Liver (tissue), 9 donors: Measurements from ENCODE around the gene GATA3. TPM values are rescaled to one million over a fixed set of nuclear protein-coding genes. Genes with fewer than 3 reads are reported as not detected.

Experiments
- DNase-seq: peaks from one replicate; pipeline ENCODE4 v3.0.0-alpha.2; 2017; ENCODE audit warnings: low spot score
- H3K27ac ChIP-seq, 2 donors: one replicate each; pipeline ENCODE4 v1.7.0; 2013; ENCODE audit warnings: inconsistent platforms in 2 of 2, low read length in 2 of 2, control low read depth in 1 of 2, low read depth in 1 of 2, mild to moderate bottlenecking in 1 of 2
- H3K27me3 ChIP-seq, 4 donors: one replicate each; pipeline versions ENCODE4 v1.6.1 to v1.7.0; 2013; ENCODE audit warnings: low read length in 3 of 4, inconsistent platforms in 1 of 4, mild to moderate bottlenecking in 1 of 4, moderate library complexity in 1 of 4; ENCODE audit not compliant: control insufficient read depth in 4 of 4, insufficient read depth in 4 of 4
- H3K36me3 ChIP-seq, 4 donors: one replicate each; pipeline versions ENCODE4 v1.6.1 to v1.7.0; 2013; ENCODE audit warnings: low read length in 3 of 4, mild to moderate bottlenecking in 3 of 4, low read depth in 1 of 4, moderate library complexity in 1 of 4; ENCODE audit not compliant: control insufficient read depth in 4 of 4, insufficient read depth in 3 of 4
- H3K4me1 ChIP-seq, 4 donors: one replicate each; pipeline versions ENCODE4 v1.6.1 to v1.7.0; 2013; ENCODE audit warnings: low read length in 3 of 4, mild to moderate bottlenecking in 3 of 4, moderate library complexity in 1 of 4; ENCODE audit not compliant: control insufficient read depth in 4 of 4, insufficient read depth in 4 of 4
- H3K4me3 ChIP-seq, 3 donors: one replicate each; pipeline versions ENCODE4 v1.6.1 to v1.7.0; 2013; ENCODE audit warnings: low read length in 3 of 3, control low read depth in 1 of 3, low read depth in 1 of 3, mild to moderate bottlenecking in 1 of 3
- H3K9ac ChIP-seq, 2 donors: one replicate each; pipeline ENCODE4 v1.7.0; 2013; ENCODE audit warnings: low read length in 2 of 2, mild to moderate bottlenecking in 2 of 2, moderate library complexity in 2 of 2, control low read depth in 1 of 2, low read depth in 1 of 2
- H3K9me3 ChIP-seq, 4 donors: one replicate each; pipeline versions ENCODE4 v1.6.1 to v1.7.0; 2013; ENCODE audit warnings: low read length in 3 of 4; ENCODE audit not compliant: control insufficient read depth in 4 of 4
- ATF3 ChIP-seq: IDR thresholded peaks from 2 replicates; pipeline ENCODE4 v1.6.1; 2016; ENCODE audit warnings: antibody characterized with exemption
- CTCF ChIP-seq: fragments of 150-350 bp; IDR thresholded peaks from 2 replicates; pipeline ENCODE4 v1.5.1; 2017; ENCODE audit warnings: improper control_type of control experiment, low read depth, low read length; ENCODE audit not compliant: missing input control
- EGR1 ChIP-seq, 2 donors: IDR thresholded peaks; 2 replicates each; pipeline ENCODE4 v1.6.1; 2016 to 2018; ENCODE audit warnings: antibody characterized with exemption in 2 of 2, low read depth in 2 of 2
- FOXA1 ChIP-seq: IDR thresholded peaks from 2 replicates; pipeline ENCODE4 v1.6.1; 2016; ENCODE audit warnings: antibody characterized with exemption
- FOXA2 ChIP-seq: IDR thresholded peaks from 2 replicates; pipeline ENCODE4 v1.6.1; 2016; ENCODE audit warnings: antibody characterized with exemption
- GABPA ChIP-seq, 2 donors: IDR thresholded peaks in 1 of 2; conservative IDR thresholded peaks in 1 of 2; 2 replicates each; pipeline ENCODE4 v1.6.1; 2016; ENCODE audit warnings: antibody characterized with exemption in 2 of 2, mild to moderate bottlenecking in 1 of 2, moderate library complexity in 1 of 2
- HNF4A ChIP-seq, 2 donors: conservative IDR thresholded peaks; 2 replicates each; pipeline ENCODE4 v1.6.1; 2016; ENCODE audit warnings: antibody characterized with exemption in 2 of 2, mild to moderate bottlenecking in 2 of 2
- HNF4G ChIP-seq: IDR thresholded peaks from 2 replicates; pipeline ENCODE4 v1.6.1; 2016; ENCODE audit warnings: antibody characterized with exemption
- JUND ChIP-seq, 2 donors: IDR thresholded peaks; 2 replicates each; pipeline ENCODE4 v1.6.1; 2016; ENCODE audit warnings: antibody characterized with exemption in 2 of 2
- MAX ChIP-seq: IDR thresholded peaks from 2 replicates; pipeline ENCODE4 v1.6.1; 2016; ENCODE audit warnings: antibody characterized with exemption
- NR2F2 ChIP-seq: IDR thresholded peaks from 2 replicates; pipeline ENCODE4 v1.6.1; 2016; ENCODE audit warnings: antibody characterized with exemption
- RAD21 ChIP-seq, 2 donors: IDR thresholded peaks; 2 replicates each; pipeline ENCODE4 v1.6.1; 2016; ENCODE audit warnings: antibody characterized with exemption in 2 of 2, mild to moderate bottlenecking in 2 of 2
- REST ChIP-seq: IDR thresholded peaks from 2 replicates; pipeline ENCODE4 v1.6.1; 2016; ENCODE audit warnings: antibody characterized with exemption, mild to moderate bottlenecking
- RXRA ChIP-seq, 2 donors: IDR thresholded peaks; 2 replicates each; pipeline ENCODE4 v1.6.1; 2017 to 2018; ENCODE audit warnings: antibody characterized with exemption in 2 of 2, mild to moderate bottlenecking in 1 of 2
- SP1 ChIP-seq: IDR thresholded peaks from 2 replicates; pipeline ENCODE4 v1.6.1; 2018; ENCODE audit warnings: antibody characterized with exemption, mild to moderate bottlenecking
- TAF1 ChIP-seq: conservative IDR thresholded peaks from 2 replicates; pipeline ENCODE4 v1.6.1; 2016; ENCODE audit warnings: antibody characterized with exemption, mild to moderate bottlenecking
- YY1 ChIP-seq: IDR thresholded peaks from 2 replicates; pipeline ENCODE4 v1.6.1; 2016; ENCODE audit warnings: antibody characterized with exemption, mild to moderate bottlenecking
- ZBTB33 ChIP-seq: IDR thresholded peaks from 2 replicates; pipeline ENCODE4 v1.6.1; 2016; ENCODE audit warnings: antibody characterized with exemption
- WGBS: extraction: QIAGEN DNeasy Blood & Tissue Kit; methylation state at CpG from one replicate; pipeline ENCODE4 v1.1.7; 2013; 5-methylcytosine and 5-hydroxymethylcytosine counted together
- polyA plus RNA-seq, 2 donors: library from polyadenylated mRNA; stranded (reverse) in 1 of 2; unstranded in 1 of 2; fragments of 200-250 nt in 1 of 2; fragments of >200 nt in 1 of 2; fragmentation: Nextera tagmentation in 1 of 2; extraction: Ambion mirVana in 1 of 2; gene quantifications; one replicate each; pipeline versions ENCODE4 v1.2.1 to v1.2.3, GENCODE V29; 2013 to 2015
- total RNA-seq, 2 donors: library from RNA; depleted of rRNA; stranded (reverse); fragments of >200 nt; gene quantifications; one replicate each; pipeline ENCODE4 v1.2.3, GENCODE V29; 2014
- donor health status: healthy.
- donor health status: healthy.
- donor health status: healthy.
- donor health status: healthy.
- donor health status: healthy.

GATA3 gene
- total and polyA plus RNA-seq, 4 donors: 0.08 to 0.51 (median 0.21) TPM

GRCh38 chr10:8049865-8050555 is 4.5 kb upstream of the GATA3 start (continued):
- TF ChIP-seq EGR1 (IDR thresholded peaks at IDR 0.05; ENCODE audit: low read depth in 2 of 2): no peak

- Histone ChIP-seq H3K27me3 (peaks cover 6 to 18% (median 16%) of the 10 kb centered on the region in 4 donors), H3K4me3 (peak overlapping the region; percentile 2 to 58 (median 53)), H3K9ac (no peak overlapping the region), H3K9me3 (no peaks in the 10 kb centered on the region), H3K27ac (no peak overlapping the region), H3K36me3 (no peaks in the 10 kb centered on the region), H3K4me1 (peaks cover 25 to 60% (median 33%) of the 10 kb centered on the region in 4 donors)
- TF ChIP-seq RXRA (IDR thresholded peaks at IDR 0.05): peak in 1 of 2 donors; percentile 18
- peak; percentile 23 for TF ChIP-seq YY1
- TF ChIP-seq TAF1: no peak
- TF ChIP-seq FOXA2: peak; percentile 60
- TF ChIP-seq ZBTB33: no peak
- no peak for TF ChIP-seq MAX
- peak; percentile 39 for TF ChIP-seq HNF4G
- no peak for TF ChIP-seq CTCF
- TF ChIP-seq RAD21 (IDR thresholded peaks at IDR 0.05): peak; percentile 13 to 23
- no peak for TF ChIP-seq REST
- TF ChIP-seq FOXA1: peak; percentile 33
- peak; percentile 66 for TF ChIP-seq SP1
- TF ChIP-seq NR2F2: no peak
- TF ChIP-seq ATF3: no peak
- TF ChIP-seq EGR1 (IDR thresholded peaks at IDR 0.05; ENCODE audit: low read depth in 2 of 2): no peak
- peak; percentile 77 to 82 for TF ChIP-seq HNF4A (conservative IDR thresholded peaks at IDR 0.05)
- TF ChIP-seq GABPA (IDR thresholded peaks at IDR 0.05 in 1 of 2, conservative IDR thresholded peaks at IDR 0.05 in 1 of 2): no peak
- TF ChIP-seq JUND (IDR thresholded peaks at IDR 0.05): no peak
- DNase-seq: peak; percentile 69
- WGBS: 2% methylated on average over 60 of the region's 60 CpGs
Measured at GRCh38 chr10:8050556-8051108, 3.9 kb upstream of the GATA3 start.
